ENCODE results near the gene MSI2.

The MSI2 gene

DNA sequence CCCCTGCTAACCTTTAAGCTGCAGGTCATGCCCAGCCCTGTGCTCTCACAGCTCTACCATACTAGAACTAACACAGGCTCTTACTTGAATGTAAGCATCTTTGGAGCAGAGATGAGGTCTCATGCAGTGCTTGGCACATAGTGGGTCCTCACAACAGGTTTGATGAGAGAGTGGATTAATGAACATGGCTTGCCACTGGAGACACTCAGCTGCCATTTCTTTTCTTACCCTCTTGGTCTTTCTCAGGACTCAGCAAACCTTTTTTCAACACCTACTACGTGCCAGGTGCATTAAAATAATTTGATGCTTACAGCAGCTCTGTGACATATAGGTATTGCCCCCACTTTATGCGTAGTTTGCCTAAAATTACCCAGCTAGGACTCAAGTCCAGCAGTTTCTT lies 133.2 kb downstream of the MSI2 start:
- DNase-seq = no peak

- DNase-seq = no peak
Measured at GRCh38 chr17:57391076-57391825, 134.9 kb downstream of the MSI2 start.

DNA sequence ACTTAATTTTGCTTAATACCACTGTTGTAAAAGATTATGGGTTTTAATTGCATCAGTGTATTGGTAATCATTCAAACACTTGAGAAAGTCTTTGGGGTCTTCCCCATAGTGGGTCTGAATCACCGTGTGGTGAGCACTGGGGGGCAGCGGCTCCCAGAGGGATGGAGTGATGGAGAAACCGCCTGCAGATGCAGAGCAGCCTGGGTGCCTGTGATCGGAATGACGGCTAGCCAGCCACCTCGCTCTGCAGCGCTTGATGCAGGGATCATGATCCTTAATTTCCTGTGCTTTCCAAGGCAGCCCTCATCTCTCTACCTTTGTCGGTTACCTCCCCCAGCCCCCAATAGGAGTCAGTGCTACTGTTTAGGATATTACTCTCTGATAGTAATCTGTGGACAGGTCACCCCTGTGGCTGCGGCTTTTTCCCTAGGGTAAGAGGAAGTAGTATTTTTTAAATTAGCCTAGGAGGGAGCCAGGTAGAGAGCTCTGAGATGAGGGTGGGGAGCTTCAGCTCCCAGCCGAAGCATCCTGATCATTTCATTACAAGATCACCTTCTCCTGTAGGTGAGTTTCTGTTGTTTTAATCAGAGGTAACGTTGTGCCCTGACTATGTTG lies 135.6 kb downstream of the MSI2 start:
- no peak for DNase-seq

DNA sequence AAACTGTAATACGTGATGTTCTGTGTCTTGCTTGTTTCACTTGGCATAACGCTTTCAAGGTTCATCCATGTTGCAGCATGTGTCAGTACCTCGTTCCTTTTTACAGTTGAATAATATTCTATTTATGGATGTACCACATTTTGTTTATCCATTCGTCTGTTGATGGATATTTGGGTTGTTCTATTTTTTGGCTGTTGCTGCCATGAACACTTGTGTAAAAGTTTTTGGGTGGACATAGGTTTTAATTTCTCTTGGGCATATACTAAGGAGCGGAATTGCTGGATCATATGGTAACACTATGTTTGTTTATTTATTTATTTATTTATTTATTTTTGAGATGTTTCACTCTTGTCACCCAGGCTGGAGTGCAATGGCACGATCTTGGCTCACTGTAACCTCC lies 137.0 kb downstream of the MSI2 start:
- no peak for DNase-seq

GRCh38 chr17:57394375-57394774 lies 138.1 kb downstream of the MSI2 start:
- no peak for DNase-seq

- no peak for DNase-seq
Measured at GRCh38 chr17:57395721-57396321, 139.5 kb downstream of the MSI2 start.

- DNase-seq = no peak
Measured at GRCh38 chr17:57396511-57396921, 140.2 kb downstream of the MSI2 start.

GRCh38 chr17:57397402-57397801 lies 141.1 kb downstream of the MSI2 start:
- DNase-seq = peak in 22 of 56 donors; percentile 9 to 65 (median 32)

DNA sequence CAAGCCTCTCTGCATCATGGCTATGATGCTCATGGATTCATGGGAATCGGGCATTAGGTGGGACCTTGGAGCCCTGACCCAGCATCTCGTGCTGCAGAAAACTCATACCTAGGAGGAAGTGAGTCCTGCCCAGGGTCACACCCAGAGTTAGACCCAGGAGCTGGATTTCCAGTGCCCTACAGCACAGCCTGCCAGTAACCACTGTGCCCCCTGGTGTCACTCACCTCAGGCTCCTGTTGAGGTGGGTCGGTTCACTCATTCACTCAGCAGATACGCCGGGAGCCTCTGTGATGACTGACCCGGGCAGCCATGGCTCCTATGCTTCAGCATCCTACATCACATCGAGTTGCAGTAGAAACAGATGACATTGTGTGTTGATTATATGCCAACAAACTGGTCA lies 143.4 kb downstream of the MSI2 start:
- DNase-seq = no peak

- no peak for DNase-seq
Measured at GRCh38 chr17:57400648-57401047, 144.3 kb downstream of the MSI2 start.

DNA sequence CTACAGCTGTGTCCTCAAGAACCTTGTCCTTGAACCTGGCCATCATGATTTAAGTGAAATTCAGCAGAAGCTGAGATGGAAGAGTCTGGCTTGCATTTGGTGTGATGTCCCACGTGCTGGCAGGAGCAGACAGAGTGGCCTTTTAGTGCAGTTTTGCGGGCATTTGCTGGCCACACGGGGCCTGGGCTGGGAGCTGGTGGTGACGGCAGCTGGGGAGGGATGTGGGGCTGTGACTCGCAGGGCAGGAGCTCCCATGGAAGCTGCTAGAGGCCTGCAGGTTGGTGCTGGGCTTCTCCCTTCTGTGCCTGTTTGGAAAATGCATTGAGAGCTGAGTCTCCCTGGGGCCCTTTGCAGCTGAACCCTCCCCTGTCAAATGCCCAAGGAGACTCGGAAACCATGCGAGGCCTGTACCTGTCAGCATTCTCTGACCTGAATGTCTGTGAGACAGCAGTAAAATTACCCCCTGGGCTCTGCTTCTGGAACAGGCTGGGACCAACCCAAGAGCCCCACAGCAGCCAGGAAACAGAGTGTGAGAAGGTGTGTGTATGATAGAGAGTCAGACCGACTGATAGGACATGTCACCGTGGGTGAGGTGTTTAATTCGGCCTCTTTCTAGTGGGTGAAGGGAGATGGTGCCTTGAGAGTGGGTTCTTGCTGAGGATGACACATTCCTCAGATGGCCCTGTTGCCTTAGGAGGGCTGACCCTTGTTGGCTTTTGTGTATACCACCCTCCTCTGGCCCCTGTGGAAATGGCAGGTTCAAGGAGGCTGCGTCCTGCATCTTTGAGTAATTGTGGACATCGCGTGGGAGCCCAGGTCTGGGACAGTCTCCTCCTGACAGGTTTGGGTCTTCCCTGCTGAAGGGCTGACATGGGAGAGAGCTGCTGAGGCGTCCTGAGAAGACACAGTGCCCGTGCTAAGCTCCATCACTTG lies 145.5 kb downstream of the MSI2 start:
- DNase-seq = no peak

GRCh38 chr17:57402681-57403180 lies 146.4 kb downstream of the MSI2 start:
- no peak for DNase-seq

- DNase-seq = peak in 38 of 56 donors; percentile 9 to 73 (median 46)
Measured at GRCh38 chr17:57403236-57403635, 146.9 kb downstream of the MSI2 start.

DNA sequence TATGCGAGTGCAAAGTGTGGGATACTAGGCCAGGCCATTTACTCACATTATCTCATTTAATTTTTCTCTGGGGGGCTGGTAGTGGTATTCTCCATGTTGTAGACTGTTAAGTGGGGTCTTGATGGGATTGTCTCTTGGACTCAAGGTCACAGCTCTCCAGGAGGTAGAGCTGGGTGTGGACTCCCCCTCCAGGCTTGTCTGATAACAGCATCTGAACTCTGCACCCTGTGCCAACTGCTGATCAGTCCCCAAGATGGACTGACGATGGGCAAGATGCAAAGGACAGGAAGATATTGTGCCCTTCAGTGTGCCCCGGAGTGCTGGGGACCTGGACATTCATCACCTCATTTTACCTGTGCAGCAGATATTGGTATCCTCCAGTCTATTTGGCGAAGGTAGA lies 147.8 kb downstream of the MSI2 start:
- DNase-seq = no peak

DNA sequence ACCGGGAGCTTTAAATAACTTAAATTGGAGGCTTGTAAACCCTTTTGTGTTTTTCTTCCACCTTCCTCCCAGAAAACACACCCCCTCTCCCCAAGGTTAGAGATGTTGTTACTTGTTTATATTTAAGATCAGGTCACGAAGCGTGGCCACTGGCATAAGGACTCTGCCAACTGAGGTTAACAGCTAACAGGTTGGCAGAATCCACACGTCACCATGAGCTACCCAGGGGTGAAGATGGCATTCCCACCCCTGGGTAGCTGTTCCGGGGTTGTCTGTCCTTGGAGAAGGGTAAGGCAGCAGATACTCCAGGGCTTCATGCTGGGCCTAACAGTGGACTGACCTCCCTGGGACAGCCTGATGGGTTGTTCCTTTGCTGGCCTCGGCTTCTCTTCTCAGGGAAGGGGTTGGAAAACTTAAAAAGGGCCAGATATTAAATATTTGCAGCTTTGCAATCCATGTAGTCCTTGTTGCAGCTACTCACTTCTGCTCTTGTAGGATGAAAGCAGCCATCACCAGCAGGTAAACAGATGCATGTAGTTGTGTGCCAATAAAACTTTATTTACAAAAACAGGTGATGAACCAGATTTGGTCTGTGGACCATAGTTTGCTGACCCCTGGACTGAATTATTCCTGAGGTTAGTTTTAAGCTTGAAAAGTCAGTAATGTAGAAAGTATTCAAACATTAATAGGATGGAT lies 148.6 kb downstream of the MSI2 start:
- DNase-seq = no peak

GRCh38 chr17:57405491-57406072 lies 149.3 kb downstream of the MSI2 start:
- no peak for DNase-seq

GRCh38 chr17:57406131-57406980 lies 150.0 kb downstream of the MSI2 start:
- peak in 48 of 56 donors; percentile 23 to 90 (median 60) for DNase-seq

GRCh38 chr17:57406981-57407286 lies 150.6 kb downstream of the MSI2 start:
- no peak for DNase-seq

- DNase-seq = peak in 1 of 56 donors; percentile 61
Measured at GRCh38 chr17:57407287-57408070, 151.2 kb downstream of the MSI2 start.

Measured in nucleus accumbens (tissue), 56 donors.